Ishikawa (cell line): ENCODE results near the gene RAD51B.

Source experiments
- CEBPB ChIP-seq: IDR thresholded peaks from 2 replicates; pipeline ENCODE4 v1.6.1; 2012
- CREB1 ChIP-seq: IDR thresholded peaks from 2 replicates; pipeline ENCODE4 v1.6.1; 2012; ENCODE audit warnings: low read depth
- EGR1 ChIP-seq: IDR thresholded peaks from 2 replicates; pipeline ENCODE4 v1.6.1; 2012
- EP300 ChIP-seq: IDR thresholded peaks from 2 replicates; pipeline ENCODE4 v1.6.1; 2012; ENCODE audit warnings: borderline replicate concordance
- FOXM1 ChIP-seq: IDR thresholded peaks from 2 replicates; pipeline ENCODE4 v1.6.1; 2012; ENCODE audit warnings: low read depth, borderline replicate concordance
- NFIC ChIP-seq: IDR thresholded peaks from 2 replicates; pipeline ENCODE4 v1.6.1; 2012
- RAD21 ChIP-seq: IDR thresholded peaks from 2 replicates; pipeline ENCODE4 v1.6.1; 2012; ENCODE audit warnings: low read depth
- TAF1 ChIP-seq: IDR thresholded peaks from 2 replicates; pipeline ENCODE4 v1.6.1; 2012; ENCODE audit warnings: low read depth, mild to moderate bottlenecking
- TCF12 ChIP-seq: IDR thresholded peaks from 2 replicates; pipeline ENCODE4 v1.6.1; 2012; ENCODE audit warnings: low read depth
- TEAD4 ChIP-seq: IDR thresholded peaks from 2 replicates; pipeline ENCODE4 v1.6.1; 2012
- YY1 ChIP-seq: IDR thresholded peaks from 2 replicates; pipeline ENCODE4 v1.6.1; 2012; ENCODE audit warnings: low read depth
- ZBTB7A ChIP-seq: IDR thresholded peaks from 2 replicates; pipeline ENCODE4 v1.6.1; 2012; ENCODE audit warnings: low read depth
- TF ChIP-seq, protein P1 (sequence below): IDR thresholded peaks from 2 replicates; pipeline ENCODE4 v1.6.1; 2012
- TF ChIP-seq, protein P2 (sequence below): IDR thresholded peaks from 2 replicates; pipeline ENCODE4 v1.6.1; 2012; ENCODE audit warnings: low read depth, mild to moderate bottlenecking
- TF ChIP-seq, protein P3 (sequence below): IDR thresholded peaks from 2 replicates; pipeline ENCODE4 v1.6.1; 2012

The RAD51B gene

DNA sequence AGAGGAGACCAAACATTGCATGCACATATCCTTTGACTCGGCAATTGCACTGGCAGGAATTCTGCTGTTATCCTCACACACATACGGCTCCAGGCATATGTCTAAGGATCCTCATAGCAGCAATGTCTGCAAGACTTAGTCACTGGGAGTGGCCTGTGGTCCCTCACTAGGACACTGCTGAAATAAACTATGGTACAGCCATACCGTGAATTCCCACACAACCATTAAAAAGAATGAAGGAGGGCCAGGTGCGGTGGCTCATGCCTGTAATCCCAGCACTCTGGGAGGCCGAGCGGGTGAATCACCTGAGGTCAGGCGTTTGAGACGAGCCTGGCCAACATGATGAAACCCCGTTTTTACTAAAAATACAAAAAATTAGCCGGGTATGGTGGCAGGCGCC lies 868.2 kb downstream of the RAD51B start:
- TF ChIP-seq TCF12: peak; percentile 57; the same call in 1 of the 2 replicates
- TF ChIP-seq TEAD4: peak; percentile 62
- TF ChIP-seq EP300: peak; percentile 33; the same call in 1 of the 2 replicates
- no peak for TF ChIP-seq TAF1
- TF ChIP-seq CEBPB: no peak

DNA sequence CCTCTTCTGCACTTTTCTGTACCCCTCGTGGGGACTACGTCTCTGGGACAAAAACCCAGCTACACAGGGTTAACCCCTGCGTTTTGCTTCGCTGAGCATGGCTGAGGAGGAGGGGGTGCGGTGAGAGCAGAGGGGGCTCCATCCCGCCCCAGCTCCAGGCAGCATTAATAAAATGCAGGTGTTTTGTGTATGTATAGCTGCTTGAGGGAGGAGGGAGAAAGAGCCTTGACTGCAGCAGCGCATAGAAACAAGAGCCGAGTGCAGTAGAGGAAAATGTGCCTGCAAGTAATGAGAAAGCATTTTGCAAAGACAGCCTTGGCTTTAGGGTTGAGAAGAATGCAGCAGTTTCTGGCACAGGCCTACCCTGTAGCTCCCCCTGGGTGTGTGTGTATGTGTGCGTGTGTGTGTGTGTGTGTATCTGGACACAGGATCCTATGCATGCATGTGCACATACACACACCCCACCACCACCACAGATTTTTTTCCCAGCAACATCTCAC lies 869.3 kb downstream of the RAD51B start:
- no peak for TF ChIP-seq CEBPB
- peak; percentile 25; the same call in 1 of the 2 replicates for TF ChIP-seq RAD21
- TF ChIP-seq FOXM1: no peak
- TF ChIP-seq ZBTB7A: no peak
- TF ChIP-seq TEAD4: peak; percentile 21; the same call in 1 of the 2 replicates
- TF ChIP-seq, protein P1, sequence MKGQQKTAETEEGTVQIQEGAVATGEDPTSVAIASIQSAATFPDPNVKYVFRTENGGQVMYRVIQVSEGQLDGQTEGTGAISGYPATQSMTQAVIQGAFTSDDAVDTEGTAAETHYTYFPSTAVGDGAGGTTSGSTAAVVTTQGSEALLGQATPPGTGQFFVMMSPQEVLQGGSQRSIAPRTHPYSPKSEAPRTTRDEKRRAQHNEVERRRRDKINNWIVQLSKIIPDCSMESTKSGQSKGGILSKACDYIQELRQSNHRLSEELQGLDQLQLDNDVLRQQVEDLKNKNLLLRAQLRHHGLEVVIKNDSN: no peak
- no peak for TF ChIP-seq CREB1
- TF ChIP-seq, protein P2, sequence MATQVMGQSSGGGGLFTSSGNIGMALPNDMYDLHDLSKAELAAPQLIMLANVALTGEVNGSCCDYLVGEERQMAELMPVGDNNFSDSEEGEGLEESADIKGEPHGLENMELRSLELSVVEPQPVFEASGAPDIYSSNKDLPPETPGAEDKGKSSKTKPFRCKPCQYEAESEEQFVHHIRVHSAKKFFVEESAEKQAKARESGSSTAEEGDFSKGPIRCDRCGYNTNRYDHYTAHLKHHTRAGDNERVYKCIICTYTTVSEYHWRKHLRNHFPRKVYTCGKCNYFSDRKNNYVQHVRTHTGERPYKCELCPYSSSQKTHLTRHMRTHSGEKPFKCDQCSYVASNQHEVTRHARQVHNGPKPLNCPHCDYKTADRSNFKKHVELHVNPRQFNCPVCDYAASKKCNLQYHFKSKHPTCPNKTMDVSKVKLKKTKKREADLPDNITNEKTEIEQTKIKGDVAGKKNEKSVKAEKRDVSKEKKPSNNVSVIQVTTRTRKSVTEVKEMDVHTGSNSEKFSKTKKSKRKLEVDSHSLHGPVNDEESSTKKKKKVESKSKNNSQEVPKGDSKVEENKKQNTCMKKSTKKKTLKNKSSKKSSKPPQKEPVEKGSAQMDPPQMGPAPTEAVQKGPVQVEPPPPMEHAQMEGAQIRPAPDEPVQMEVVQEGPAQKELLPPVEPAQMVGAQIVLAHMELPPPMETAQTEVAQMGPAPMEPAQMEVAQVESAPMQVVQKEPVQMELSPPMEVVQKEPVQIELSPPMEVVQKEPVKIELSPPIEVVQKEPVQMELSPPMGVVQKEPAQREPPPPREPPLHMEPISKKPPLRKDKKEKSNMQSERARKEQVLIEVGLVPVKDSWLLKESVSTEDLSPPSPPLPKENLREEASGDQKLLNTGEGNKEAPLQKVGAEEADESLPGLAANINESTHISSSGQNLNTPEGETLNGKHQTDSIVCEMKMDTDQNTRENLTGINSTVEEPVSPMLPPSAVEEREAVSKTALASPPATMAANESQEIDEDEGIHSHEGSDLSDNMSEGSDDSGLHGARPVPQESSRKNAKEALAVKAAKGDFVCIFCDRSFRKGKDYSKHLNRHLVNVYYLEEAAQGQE: no peak
- no peak for TF ChIP-seq NFIC
- TF ChIP-seq, protein P3, sequence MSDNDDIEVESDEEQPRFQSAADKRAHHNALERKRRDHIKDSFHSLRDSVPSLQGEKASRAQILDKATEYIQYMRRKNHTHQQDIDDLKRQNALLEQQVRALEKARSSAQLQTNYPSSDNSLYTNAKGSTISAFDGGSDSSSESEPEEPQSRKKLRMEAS: no peak
- TF ChIP-seq TAF1: no peak

DNA sequence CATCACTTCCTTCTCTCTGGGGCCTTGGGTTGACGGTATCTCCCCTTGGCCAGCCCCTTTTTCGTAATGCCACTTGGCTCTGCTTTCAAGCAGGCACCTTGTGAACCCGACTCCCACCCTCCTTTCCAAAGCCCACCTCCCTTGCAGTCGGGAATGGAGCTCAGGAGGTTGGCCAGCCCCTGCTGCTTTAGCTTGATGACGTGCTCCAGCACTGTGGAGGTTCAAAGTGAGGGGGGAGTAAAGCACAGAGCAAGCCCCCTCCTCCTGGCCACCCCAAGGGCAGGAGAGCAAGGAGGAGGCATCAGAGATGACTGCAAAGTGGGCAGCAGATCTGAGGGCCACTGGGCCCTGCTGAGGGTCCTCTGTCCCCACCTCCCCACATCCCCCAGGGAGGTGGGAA lies 869.9 kb downstream of the RAD51B start:
- TF ChIP-seq TEAD4 (no peak), ZBTB7A (peak; percentile 44; the same call in 1 of the 2 replicates)

DNA sequence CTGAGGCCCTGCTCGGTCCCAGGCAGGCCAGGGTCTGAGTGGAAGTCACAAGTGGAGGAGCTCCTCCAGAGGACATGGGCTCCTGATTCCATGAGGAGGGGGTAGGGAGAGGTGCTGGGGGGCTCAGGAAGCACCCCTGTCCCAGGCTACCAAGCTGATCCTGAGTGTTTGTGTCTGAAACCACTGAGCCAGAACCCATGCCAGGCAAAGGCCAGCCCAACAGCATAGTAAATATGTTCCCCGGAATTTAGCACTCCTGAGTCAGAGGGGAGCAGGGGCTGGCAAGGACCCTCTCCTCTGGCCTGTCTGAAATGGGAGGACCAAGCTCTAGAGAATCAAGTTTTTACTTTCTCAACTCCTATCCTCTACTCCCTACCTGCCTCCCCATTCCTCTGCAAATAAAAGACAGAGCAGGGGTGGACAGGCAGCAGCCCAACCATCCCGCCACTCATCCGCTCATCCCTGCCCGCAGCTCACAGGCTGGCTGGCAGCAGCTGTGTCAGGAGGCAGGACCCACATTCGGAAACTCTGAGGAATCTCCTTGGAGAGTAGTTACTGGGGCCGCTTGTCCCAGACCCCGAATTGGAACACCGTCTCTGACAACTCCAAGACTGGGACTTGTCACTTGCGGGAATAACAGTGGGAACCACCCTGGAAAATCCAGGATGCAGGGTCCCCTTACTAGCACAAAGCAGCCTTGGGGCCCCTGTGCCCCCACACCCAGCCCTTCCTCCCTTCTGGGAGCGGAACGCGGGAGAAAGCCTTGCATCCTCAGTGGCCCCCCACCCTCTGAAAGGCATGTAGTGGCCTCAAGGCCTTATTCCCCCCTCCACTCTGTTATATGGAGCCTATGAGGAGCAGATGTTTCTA lies 870.7 kb downstream of the RAD51B start:
- TF ChIP-seq CEBPB (no peak), TEAD4 (no peak), NFIC (no peak), RAD21 (no peak), YY1 (no peak), TCF12 (no peak), EP300 (no peak), EGR1 (no peak), FOXM1 (no peak)

DNA sequence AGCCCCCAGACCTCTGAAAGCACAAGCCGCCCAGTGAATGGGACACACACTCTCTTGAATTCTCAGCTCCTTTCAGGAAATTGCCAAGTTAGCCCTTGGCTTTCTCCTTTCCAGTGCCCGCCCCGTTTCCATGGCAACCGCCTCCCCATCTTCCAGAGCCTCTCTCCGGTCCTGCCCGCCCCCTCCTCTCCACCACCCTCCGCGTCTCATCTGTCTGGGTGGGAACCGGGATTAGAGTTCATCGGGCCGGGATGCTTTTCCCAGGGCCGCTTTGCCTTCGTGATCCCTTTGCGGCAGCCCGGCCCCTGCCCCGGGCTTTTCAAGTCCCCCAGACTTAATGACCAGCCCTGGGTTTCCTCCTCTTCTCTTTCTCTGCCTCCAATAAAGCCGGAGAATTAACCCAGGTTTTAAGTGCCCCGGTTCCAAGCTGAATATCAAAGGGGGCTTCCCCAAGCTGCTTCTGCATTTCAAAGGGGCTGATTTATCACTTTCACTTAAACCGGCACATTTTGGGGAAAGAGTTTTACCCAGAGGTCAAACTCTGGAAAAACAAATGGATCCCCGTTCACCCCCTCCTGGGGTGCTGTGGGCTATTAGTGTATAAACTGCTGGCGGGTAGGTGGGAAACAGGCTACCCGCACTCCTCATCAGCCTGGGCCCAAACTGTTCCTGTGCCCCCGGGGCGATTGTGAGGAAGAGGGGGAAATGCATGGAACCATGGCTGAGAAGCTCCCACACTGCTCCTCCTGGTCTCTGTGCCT lies 871.6 kb downstream of the RAD51B start:
- TF ChIP-seq TEAD4 (no peak), EGR1 (no peak), CREB1 (no peak), TCF12 (no peak), YY1 (no peak), CEBPB (no peak), EP300 (no peak), ZBTB7A (no peak)
- TF ChIP-seq, protein P1: no peak

DNA sequence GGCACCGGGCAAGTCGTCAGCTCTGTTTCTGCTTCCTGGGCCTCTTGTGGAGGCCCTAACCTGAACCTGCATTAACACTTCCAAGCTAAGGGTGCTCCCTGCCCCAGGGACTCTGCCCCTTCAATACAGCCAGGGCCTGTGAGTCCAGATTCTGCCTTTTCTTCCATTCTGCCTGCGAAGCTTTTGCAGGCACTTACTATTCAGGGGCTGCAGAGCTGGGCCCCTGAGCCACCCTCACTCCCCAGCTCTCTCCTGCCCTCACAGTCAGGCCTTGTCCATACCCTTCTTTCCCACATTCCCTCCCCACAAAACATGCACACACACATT lies 872.2 kb downstream of the RAD51B start:
- TF ChIP-seq CREB1 (no peak), FOXM1 (no peak), EP300 (no peak), EGR1 (no peak), TAF1 (no peak)
- TF ChIP-seq, protein P3: no peak

DNA sequence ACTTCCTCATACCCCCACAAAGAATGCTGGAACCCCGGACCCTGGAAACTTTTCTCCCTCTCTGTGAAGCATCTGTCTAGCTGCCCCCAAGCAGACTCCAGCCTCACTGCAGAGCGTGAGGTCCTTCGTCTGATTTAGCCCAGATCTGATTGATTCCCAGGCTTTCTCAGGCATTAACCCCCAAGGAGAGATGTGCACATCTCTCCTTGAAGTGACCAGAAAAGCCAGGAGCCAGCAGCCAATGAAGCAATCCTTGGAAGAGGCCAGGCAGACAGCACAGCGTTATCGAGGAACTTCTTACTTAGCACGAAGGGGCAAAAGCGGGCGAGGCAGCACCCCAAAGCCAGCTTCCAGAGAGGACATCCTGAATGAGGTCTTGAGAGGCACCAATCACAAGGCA lies 872.6 kb downstream of the RAD51B start:
- TF ChIP-seq EP300: no peak
- TF ChIP-seq, protein P3: no peak
- TF ChIP-seq, protein P2: no peak
- TF ChIP-seq FOXM1: no peak
- TF ChIP-seq, protein P1: no peak
- no peak for TF ChIP-seq CEBPB
